Trophoblast cell (in vitro differentiated cells and primary cell): ENCODE measurements around the gene COL4A2.

Source experiments
- DNase-seq, 2 donors: peaks; one replicate each; pipeline ENCODE4 v3.0.0-alpha.2; 2016
- H2AFZ ChIP-seq: 2 replicates; pipeline ENCODE4 v1.6.1; 2013; ENCODE audit warnings: low read length, moderate library complexity, mild to moderate bottlenecking; ENCODE audit not compliant: insufficient read depth, poor library complexity
- H2AK5ac ChIP-seq: 2 replicates; pipeline ENCODE4 v1.6.1; 2013; ENCODE audit warnings: mild to moderate bottlenecking, low read length
- H2BK120ac ChIP-seq: 2 replicates; pipeline ENCODE4 v1.6.1; 2013; ENCODE audit warnings: low read length, mild to moderate bottlenecking, moderate library complexity; ENCODE audit not compliant: insufficient read depth, poor library complexity
- H2BK12ac ChIP-seq: 2 replicates; pipeline ENCODE4 v1.6.1; 2013; ENCODE audit warnings: mild to moderate bottlenecking, low read length, moderate library complexity
- H2BK5ac ChIP-seq: 2 replicates; pipeline ENCODE4 v1.6.1; 2013; ENCODE audit warnings: low read length, low read depth, moderate library complexity, mild to moderate bottlenecking; ENCODE audit not compliant: poor library complexity
- H3K14ac ChIP-seq: 2 replicates; pipeline ENCODE4 v1.6.1; 2013; ENCODE audit warnings: mild to moderate bottlenecking, low read length
- H3K18ac ChIP-seq: 2 replicates; pipeline ENCODE4 v1.6.1; 2013; ENCODE audit warnings: mild to moderate bottlenecking, low read length
- H3K23ac ChIP-seq: 2 replicates; pipeline ENCODE4 v1.6.1; 2013; ENCODE audit warnings: low read length
- H3K27ac ChIP-seq: 2 replicates; pipeline ENCODE4 v1.5.1; 2013; ENCODE audit warnings: low read depth, mild to moderate bottlenecking, inconsistent platforms, low read length, moderate library complexity
- H3K27me3 ChIP-seq: 2 replicates; pipeline ENCODE4 v1.6.1; 2013; ENCODE audit warnings: inconsistent platforms, mild to moderate bottlenecking, low read length, moderate library complexity; ENCODE audit not compliant: insufficient read depth
- H3K36me3 ChIP-seq, 2 experiments: 1 replicate in 1 of 2; 2 replicates in 1 of 2; pipeline ENCODE4 v1.6.1; 2013; ENCODE audit warnings: low read length in 2 of 2, mild to moderate bottlenecking in 2 of 2, moderate library complexity in 1 of 2; ENCODE audit not compliant: insufficient read depth in 2 of 2, control insufficient read depth in 1 of 2
- H3K4ac ChIP-seq: 2 replicates; pipeline ENCODE4 v1.6.1; 2013; ENCODE audit warnings: low read depth, mild to moderate bottlenecking, low read length, moderate library complexity
- H3K4me1 ChIP-seq, 2 experiments: 1 replicate in 1 of 2; 2 replicates in 1 of 2; pipeline ENCODE4 v1.6.1; 2013; ENCODE audit warnings: low read length in 2 of 2, mild to moderate bottlenecking in 2 of 2, moderate library complexity in 1 of 2; ENCODE audit not compliant: insufficient read depth in 2 of 2, control insufficient read depth in 1 of 2
- H3K4me2 ChIP-seq: 2 replicates; pipeline ENCODE4 v1.6.1; 2013; ENCODE audit warnings: inconsistent platforms, mild to moderate bottlenecking, low read length, moderate library complexity
- H3K4me3 ChIP-seq: 2 replicates; pipeline ENCODE4 v1.5.1; 2013; ENCODE audit warnings: mild to moderate bottlenecking, low read depth, low read length, inconsistent platforms
- H3K79me1 ChIP-seq: one replicate; pipeline ENCODE4 v1.6.1; 2013; ENCODE audit warnings: low read length
- H3K79me2 ChIP-seq: 2 replicates; pipeline ENCODE4 v1.6.1; 2013; ENCODE audit warnings: low read length, mild to moderate bottlenecking; ENCODE audit not compliant: control insufficient read depth, insufficient read depth, poor library complexity
- H3K9ac ChIP-seq: 2 replicates; pipeline ENCODE4 v1.6.1; 2013; ENCODE audit warnings: mild to moderate bottlenecking, low read length
- H3K9me3 ChIP-seq: 2 replicates; pipeline ENCODE4 v1.6.1; 2013; ENCODE audit warnings: low read depth, mild to moderate bottlenecking, control low read depth, inconsistent platforms, low read length; ENCODE audit not compliant: insufficient read depth
- H4K12ac ChIP-seq: 2 replicates; pipeline ENCODE4 v1.6.1; 2013; ENCODE audit warnings: low read depth, mild to moderate bottlenecking, low read length, moderate library complexity
- H4K8ac ChIP-seq: 2 replicates; pipeline ENCODE4 v1.6.1; 2013; ENCODE audit warnings: low read depth, mild to moderate bottlenecking, low read length, moderate library complexity
- H4K91ac ChIP-seq: one replicate; pipeline ENCODE4 v1.6.1; 2013; ENCODE audit warnings: low read depth, mild to moderate bottlenecking, low read length, moderate library complexity
- WGBS: extraction: QIAGEN DNeasy Blood & Tissue Kit; methylation state at CpG from one replicate; pipeline ENCODE4 v1.1.7; 2013; ENCODE audit warnings: missing lambda C conversion rate; ENCODE audit not compliant: insufficient read length, insufficient coverage; ENCODE audit errors: extremely low coverage; 5-methylcytosine and 5-hydroxymethylcytosine counted together

The COL4A2 gene

GRCh38 chr13:110359840-110360301 is 52.8 kb downstream of the COL4A2 start:
- Histone ChIP-seq H4K91ac (no peak overlapping the region), H3K36me3 (peaks cover 25 to 38% of the 10 kb centered on the region in 2 experiments), H3K23ac (no peak overlapping the region), H3K79me2 (no peaks in the 10 kb centered on the region), H3K4me1 (peaks cover 6 to 18% of the 10 kb centered on the region in 2 experiments), H2BK5ac (no peak overlapping the region), H4K8ac (no peak overlapping the region), H3K4ac (no peak overlapping the region), H3K79me1 (peaks cover 2% of the 10 kb centered on the region), H3K9me3 (no peaks in the 10 kb centered on the region), H2AK5ac (no peak overlapping the region), H2BK120ac (no peak overlapping the region), H2AFZ (no peak overlapping the region), H4K12ac (no peak overlapping the region), H3K4me2 (no peak overlapping the region), H3K14ac (no peak overlapping the region), H3K27me3 (no peaks in the 10 kb centered on the region), H3K9ac (no peak overlapping the region), H3K4me3 (no peak overlapping the region), H3K18ac (no peak overlapping the region), H2BK12ac (peak overlapping the region; percentile 48), H3K27ac (peak overlapping the region; percentile 36)
- DNase-seq = peak; percentile 82 to 87
- WGBS = no CpG with 5 or more reads among the region's 7 CpGs

- peaks cover 9 to 19% of the 10 kb centered on the region in 2 experiments for H3K4me1 ChIP-seq
- peak overlapping the region; percentile 18 for H2BK120ac ChIP-seq
- no peaks in the 10 kb centered on the region for H3K79me2 ChIP-seq
- H3K9me3 ChIP-seq = no peaks in the 10 kb centered on the region
- H2BK5ac ChIP-seq = no peak overlapping the region
- H3K4me2 ChIP-seq = no peak overlapping the region
- H2AK5ac ChIP-seq = peak overlapping the region; percentile 31
- no peak overlapping the region for H3K9ac ChIP-seq
- H4K91ac ChIP-seq = peak overlapping the region; percentile 50
- no peak overlapping the region for H3K23ac ChIP-seq
- peak overlapping the region; percentile 12 for H2AFZ ChIP-seq
- H3K79me1 ChIP-seq = peaks cover 2% of the 10 kb centered on the region
- peak overlapping the region; percentile 32 for H4K8ac ChIP-seq
- peak overlapping the region; percentile 39 for H3K18ac ChIP-seq
- H3K27ac ChIP-seq = no peak overlapping the region
- H3K27me3 ChIP-seq = no peaks in the 10 kb centered on the region
- WGBS = no CpG with 5 or more reads among the region's 11 CpGs
- peak overlapping the region; percentile 69 for H2BK12ac ChIP-seq
- no peak overlapping the region for H3K4ac ChIP-seq
- DNase-seq = no peak
- peak overlapping the region; percentile 7 for H3K14ac ChIP-seq
- H4K12ac ChIP-seq = no peak overlapping the region
- H3K36me3 ChIP-seq = peaks cover 28 to 41% of the 10 kb centered on the region in 2 experiments
- H3K4me3 ChIP-seq = no peak overlapping the region
These were observed 53.5 kb downstream of the COL4A2 start for GRCh38 chr13:110360598-110360997.

GRCh38 chr13:110361365-110361911 is 54.4 kb downstream of the COL4A2 start:
- Histone ChIP-seq H3K4ac (no peak overlapping the region), H3K4me2 (no peak overlapping the region), H3K36me3 (peaks cover 28 to 38% of the 10 kb centered on the region in 2 experiments), H3K79me1 (peaks cover 2% of the 10 kb centered on the region), H3K14ac (no peak overlapping the region), H3K79me2 (no peaks in the 10 kb centered on the region), H4K12ac (no peak overlapping the region), H4K91ac (no peak overlapping the region), H4K8ac (no peak overlapping the region), H3K9me3 (no peaks in the 10 kb centered on the region), H2BK5ac (no peak overlapping the region), H2BK120ac (no peak overlapping the region), H3K23ac (no peak overlapping the region), H2AFZ (no peak overlapping the region), H3K4me3 (no peak overlapping the region), H3K4me1 (peaks cover 9 to 20% of the 10 kb centered on the region in 2 experiments), H2AK5ac (no peak overlapping the region), H3K27ac (no peak overlapping the region), H2BK12ac (no peak overlapping the region), H3K9ac (no peak overlapping the region), H3K18ac (no peak overlapping the region), H3K27me3 (no peaks in the 10 kb centered on the region)
- DNase-seq = peak in 1 of 2 donors; percentile 57
- no CpG with 5 or more reads among the region's 10 CpGs for WGBS

- Histone ChIP-seq H3K79me2 (no peaks in the 10 kb centered on the region), H3K36me3 (peaks cover 22 to 29% of the 10 kb centered on the region in 2 experiments), H3K9me3 (no peaks in the 10 kb centered on the region), H4K91ac (no peak overlapping the region), H4K8ac (no peak overlapping the region), H3K4me3 (no peak overlapping the region), H2AK5ac (no peak overlapping the region), H3K27ac (no peak overlapping the region), H2BK12ac (no peak overlapping the region), H3K4me2 (no peak overlapping the region), H3K4me1 (peaks cover 12 to 30% of the 10 kb centered on the region in 2 experiments), H4K12ac (no peak overlapping the region), H2BK5ac (no peak overlapping the region), H3K79me1 (peaks cover 6% of the 10 kb centered on the region), H3K18ac (no peak overlapping the region), H3K4ac (no peak overlapping the region), H2BK120ac (no peak overlapping the region), H3K27me3 (no peaks in the 10 kb centered on the region), H3K14ac (no peak overlapping the region), H3K23ac (no peak overlapping the region), H3K9ac (no peak overlapping the region), H2AFZ (no peak overlapping the region)
- WGBS = no CpG with 5 or more reads among the region's 8 CpGs
- no peak for DNase-seq
These were observed 55.9 kb downstream of the COL4A2 start for GRCh38 chr13:110363010-110363409.
